HG03045 (cell line): ENCODE data around the gene CORO1C.
A peak's percentile ranks its signal among the peaks of the same experiment; 100 is the strongest.
"Not testable (repeated sequence)": the region's sequence is repeated elsewhere in the genome, so short reads cannot be mapped to it uniquely, and the experiment has no call there.

Source experiments
- ATAC-seq: cut with Tn5 transposase; IDR thresholded peaks from one replicate; pipeline ENCODE4 v1.9.1; 2021; ENCODE audit warnings: mild to moderate bottlenecking, moderate library complexity; ENCODE audit not compliant: unreplicated experiment

Gene CORO1C

DNA sequence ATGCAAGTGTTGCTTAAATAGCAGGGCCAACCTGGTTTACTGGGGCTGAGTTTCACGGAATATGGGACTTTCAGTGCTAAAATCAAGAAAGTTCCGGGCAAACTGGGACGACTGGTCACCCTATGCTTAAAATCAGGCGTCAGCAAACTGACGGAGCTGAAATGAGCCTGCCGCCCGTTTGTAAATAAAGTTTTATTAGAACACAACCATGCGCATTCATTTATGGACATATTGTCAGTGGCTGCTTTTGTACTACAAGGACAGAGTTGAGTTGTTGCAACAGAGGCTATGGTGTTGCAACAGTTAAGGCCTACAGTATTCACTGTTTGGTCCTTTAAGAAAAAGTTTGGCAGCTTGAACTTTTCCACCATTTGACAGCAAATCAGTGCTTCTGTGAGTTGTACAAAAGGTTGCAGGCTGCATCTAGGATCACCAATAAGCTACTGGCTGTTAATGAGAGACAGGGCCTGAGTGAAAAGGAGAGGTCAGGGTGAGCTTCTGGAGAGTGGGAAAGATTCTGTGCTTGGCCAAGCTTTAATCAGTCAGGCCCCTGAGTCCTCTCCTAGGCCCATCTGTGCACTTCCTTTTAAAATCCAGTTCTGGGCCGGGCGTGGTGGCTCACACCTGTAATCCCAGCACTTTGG, 111.0 kb downstream of the CORO1C start:
- no peak for ATAC-seq

DNA sequence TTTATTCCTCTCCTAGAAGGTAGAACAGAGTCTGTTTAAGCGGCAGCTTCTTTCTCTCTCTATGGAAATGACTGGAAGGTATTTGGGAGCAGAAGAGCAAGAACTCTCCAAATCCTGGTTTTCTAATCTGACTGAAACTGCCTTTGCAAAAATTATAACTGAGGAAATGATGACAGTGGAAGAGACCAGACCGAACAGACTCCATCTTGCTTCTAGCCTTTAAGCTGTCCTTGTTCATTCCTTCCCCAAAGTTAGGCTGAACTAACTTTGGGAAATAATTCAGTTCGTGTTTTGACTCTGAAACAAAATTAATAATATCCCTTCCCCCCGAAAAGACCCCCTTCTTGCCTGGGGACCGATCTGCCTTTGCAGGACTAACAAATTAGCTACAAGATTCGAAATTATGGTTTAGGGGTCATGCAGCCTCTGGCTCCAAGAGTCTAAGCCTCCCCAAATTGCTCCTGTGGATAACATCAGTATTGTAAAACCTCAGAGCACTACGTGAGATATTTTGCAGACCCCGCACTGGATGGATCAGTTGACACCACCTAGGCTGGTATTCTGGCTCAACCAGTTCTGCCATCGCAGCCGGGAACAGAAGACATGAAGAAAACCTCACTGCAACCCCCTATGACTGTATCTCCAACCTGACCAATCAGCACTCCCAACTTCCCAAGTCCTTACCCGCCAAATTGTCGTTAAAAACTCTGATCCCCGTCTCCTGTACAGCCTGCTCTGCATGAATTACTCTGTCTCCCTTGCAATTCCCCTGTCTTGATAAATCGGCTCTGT, 111.8 kb downstream of the CORO1C start:
- no peak for ATAC-seq

DNA sequence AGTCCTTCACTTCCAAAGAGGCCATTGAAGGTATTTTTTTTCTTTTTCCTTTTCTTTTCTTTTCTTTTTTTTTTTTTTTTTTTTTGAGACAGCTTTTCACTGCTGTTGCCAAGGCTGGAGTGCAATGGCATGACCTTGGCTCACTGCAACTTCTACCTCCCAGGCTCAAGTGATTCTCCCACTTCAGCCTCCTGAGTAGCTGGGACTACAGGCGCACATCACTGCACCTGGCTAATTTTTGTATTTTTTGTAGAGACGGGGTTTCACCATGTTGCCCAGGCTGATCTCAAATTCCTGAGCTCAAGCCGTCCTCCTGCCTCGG, 112.4 kb downstream of the CORO1C start:
- ATAC-seq = not testable (repeated sequence)

DNA sequence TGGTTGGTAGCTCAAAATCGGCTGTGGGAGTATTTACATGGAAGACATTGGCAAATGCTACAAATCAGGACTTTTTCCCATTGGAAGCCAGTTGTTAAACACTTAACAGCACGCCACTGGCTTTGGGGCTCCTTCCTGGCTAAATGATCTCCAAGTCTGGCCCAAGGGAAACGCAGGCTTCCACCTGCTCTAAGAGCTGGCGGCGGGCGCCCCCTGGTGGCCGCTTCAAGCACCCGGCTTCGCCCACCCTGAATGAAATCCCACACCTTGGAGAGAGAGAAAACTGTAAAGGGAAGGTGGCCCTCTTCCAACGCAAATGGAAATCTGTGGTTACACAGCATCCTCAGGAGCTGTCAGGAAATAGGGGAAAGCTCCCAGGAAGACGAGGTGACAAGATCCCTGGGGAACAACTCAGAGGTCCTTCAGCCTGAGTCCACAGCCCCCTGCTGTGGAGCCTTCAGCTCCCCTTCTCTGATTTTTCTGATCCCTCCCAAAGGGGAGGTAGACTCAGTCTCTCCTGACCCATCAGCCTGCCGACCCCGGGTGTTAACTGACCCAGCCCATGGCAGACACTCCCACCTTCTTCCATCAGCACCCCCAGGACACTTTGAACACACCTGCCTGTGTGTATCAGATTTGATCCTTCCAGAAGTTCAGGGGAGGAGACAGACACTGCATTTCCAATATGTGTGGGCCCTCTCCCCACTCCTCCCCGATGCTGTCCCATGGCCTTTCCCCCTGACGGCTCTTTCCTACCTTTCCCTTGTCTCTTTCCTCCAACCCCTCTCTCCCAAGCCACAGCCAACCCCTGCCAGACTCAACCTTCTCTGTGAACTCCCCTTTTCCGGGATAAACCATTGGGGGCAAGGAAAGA, 113.0 kb downstream of the CORO1C start:
- peak; percentile 40 for ATAC-seq

DNA sequence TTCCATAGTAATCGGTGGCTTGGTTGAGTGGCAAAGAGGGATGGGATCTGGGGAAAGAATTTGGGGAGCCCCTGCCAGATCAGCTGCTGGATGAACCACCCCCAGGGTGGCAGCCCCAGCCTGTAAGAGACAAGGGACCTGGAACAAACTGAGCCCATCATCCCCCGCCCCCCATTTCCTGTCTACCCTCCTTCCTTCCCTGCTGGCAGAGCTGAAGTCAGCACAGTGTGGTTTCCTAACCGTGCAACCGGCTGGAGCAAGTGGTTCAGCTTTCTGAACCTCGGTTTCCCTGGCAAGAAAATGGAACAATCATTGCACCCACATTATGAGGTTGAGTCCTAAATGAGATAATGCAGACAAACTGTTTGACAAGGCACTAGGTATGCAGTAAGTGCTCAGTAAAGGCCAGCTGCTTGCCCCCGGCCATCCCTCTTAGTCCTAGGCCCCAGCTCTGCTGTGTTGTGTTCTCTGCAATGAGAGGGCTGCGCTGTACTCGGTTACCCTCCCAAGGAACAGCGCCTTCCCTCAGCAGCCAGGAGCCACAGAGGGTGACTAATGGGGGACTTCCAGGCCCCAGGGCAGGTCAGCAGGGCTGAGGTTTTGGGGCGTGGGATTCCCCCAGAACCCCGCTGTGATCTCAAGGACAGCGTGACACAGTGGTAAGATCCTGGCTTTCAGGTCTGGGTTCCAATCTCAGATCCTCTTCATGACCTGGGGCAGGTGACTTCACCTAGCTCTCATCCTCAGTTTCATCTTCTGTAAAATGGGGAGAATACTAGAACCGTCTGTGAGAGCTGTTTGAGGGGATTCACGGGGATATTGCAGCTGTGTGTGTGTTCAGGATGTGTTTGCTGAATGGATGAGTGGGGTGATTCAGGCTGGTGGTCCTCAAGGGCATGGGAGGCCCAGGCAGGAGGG, 114.1 kb downstream of the CORO1C start:
- ATAC-seq = peak; percentile 72

DNA sequence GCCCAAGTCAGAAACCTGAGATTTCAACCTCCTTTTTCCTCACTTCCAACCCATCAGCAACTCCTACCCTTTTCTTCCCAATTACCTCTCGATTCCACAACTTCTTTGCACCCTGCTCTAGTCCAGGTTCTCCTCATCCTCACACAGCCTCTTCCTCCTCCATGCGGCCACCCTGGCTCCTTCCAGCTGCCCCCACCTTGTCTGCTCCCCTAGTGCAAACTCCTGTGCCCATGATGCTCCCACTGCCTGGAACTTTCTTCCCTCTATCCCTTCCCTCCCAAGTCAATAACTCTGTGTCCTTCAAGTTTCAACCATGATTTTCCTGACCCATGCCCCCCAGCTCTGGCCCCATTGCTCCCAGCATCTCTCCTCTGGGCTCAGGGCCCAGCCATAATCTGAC, 115.0 kb downstream of the CORO1C start:
- ATAC-seq = no peak

DNA sequence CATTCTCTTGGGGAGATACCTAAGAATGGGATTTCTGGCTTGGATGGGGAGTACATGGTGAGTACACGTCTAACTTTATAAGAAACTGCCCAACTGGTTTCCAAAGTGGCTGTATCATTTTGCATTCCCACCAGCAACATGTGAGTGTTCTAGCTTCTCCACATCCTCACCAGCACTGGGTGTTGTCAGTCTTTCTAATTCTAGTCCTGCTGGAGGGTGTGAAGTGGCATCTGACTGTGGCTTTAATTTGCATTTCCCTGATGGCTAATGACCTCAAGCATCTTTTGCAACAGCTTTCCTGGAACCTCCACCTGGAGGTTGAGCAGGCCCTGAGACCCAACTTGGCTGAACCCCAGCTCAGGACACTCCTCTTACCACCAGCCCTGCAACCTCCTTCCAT, 115.4 kb downstream of the CORO1C start:
- no peak for ATAC-seq

- no peak for ATAC-seq
Observed at GRCh38 chr12:108614639-108615038, 116.7 kb downstream of the CORO1C start.

- ATAC-seq = no peak
Observed at GRCh38 chr12:108614041-108614440, 117.3 kb downstream of the CORO1C start.

DNA sequence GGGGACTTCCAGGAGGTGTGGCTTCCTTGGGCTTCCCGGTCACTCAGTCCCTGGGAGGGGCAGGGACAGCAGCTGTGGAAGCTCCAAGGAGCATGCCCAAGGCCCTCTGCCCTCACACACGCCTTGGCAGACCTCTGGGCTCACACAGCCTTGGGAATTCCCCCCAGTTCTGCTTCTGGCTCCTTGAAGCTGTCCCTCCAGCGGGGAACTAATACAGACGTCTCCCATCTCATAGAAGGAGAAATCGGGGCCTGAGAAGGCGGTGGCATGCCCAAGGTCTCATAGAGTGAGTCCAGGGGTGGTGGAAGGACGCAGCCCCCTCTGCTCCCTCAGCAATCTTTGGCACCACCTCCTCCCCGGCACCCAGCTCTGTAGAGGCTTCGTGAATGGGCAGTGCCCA, 117.8 kb downstream of the CORO1C start:
- ATAC-seq = no peak

- no peak for ATAC-seq
Observed at GRCh38 chr12:108612788-108613282, 118.5 kb downstream of the CORO1C start.

DNA sequence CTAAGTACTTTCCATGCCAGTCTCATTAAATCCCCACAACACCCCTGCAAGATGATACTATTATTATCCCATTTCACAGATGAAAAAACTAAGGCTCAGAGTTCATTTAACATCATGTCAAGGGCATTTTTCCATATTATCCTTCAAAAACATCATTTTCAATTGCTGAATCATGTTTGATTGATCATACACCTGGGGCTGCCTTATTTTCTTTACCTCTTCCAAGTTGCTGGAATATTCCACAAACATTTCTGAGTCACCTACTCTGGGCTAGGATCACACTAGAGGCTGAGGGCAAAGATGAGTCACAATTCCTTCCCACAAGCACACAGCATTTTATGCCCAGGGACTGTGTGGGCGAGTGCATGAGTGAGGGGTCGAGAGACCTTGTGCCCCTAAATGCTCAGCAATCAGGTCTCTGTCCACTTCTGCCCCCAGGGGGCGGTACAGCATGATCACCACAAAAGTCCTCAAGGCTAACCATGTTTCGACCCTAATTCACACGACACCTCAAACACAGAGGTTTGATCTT, 119.4 kb downstream of the CORO1C start:
- ATAC-seq = no peak

DNA sequence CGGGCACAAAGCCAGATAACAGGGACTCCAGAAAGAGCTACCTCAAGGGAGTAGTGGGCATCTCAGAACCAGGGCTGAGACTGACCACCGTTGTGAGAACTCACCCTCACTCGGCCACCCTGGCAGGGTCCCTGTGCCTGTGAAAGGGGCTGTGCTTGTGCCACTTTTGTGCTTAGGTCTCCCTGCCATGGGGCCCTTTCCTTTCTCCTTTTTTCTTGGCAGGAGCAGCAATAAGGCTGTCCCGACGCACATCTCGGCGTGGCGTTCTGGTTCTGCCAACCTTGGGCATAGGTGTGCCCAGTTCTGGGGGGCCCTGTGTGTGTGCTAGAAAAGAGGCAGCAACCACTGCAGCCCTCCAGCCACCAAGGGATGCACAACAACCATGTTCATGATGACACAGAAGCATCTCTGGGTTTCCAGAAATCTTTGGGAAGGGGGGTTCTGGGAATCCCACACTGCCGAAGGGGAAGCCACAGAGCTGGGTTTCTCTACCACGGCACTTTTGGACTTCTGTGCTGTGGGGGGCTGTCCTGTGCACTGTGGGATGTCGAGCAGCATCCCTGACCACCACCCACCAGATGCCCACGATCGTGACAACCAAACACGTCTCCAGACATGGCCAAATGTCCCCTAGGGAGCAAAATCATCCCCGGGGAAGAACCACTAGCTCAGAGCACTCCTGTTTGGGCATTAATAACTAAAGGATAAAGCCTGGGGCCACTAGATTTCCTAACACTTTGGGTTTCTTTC, 120.3 kb downstream of the CORO1C start:
- no peak for ATAC-seq

GRCh38 chr12:108610336-108610815, 120.9 kb downstream of the CORO1C start:
- ATAC-seq = no peak

GRCh38 chr12:108609537-108610335, 121.6 kb downstream of the CORO1C start:
- no peak for ATAC-seq

DNA sequence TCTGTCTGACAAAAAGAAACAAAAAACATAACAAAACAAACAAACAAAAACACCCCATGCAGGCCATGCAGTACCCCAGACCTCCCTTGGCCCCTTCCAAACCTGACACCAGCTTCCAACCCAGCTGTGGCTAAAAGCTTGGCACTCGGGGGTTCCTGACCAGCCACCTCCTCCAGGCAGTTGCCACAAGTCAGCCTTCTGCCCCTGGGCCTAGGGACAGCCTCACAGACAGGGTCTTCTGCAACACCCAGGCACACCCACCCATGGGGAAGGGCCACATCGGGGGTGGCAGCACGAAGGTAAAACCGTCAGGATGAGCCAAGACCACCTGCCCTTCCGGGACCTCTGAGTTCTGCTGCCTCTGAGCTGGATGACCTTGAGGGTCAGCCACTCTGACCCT, 122.7 kb downstream of the CORO1C start:
- no peak for ATAC-seq

DNA sequence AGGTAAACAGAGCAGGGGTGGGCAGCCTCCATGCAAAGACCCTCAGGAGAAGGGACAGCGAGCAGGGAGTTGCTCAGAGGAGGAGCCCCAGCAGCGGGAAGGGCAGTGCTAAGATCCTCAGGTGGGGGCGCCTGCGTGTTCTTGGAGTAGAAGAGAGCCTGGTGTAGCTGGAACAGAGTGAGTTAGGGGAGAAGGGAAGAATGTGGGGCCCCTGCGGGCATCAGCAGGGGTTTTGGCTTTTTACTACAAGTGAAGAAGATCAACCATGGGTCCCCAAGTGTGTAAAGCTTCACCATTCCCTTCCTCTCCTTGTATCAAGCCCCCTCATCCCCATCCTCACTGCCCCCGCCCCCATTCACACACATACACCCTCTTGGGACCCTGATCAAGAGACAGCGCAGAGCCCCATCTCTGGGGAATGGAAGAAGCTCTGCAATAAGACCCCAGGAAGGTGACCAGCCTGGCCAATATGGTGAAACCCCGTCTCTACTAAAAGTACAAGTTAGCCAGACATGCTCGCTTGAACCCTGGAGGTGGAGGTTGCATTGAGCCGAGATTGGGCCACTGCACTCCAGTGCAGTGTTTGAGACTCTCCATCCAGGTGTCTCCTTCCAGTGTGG, 123.2 kb downstream of the CORO1C start:
- no peak for ATAC-seq

DNA sequence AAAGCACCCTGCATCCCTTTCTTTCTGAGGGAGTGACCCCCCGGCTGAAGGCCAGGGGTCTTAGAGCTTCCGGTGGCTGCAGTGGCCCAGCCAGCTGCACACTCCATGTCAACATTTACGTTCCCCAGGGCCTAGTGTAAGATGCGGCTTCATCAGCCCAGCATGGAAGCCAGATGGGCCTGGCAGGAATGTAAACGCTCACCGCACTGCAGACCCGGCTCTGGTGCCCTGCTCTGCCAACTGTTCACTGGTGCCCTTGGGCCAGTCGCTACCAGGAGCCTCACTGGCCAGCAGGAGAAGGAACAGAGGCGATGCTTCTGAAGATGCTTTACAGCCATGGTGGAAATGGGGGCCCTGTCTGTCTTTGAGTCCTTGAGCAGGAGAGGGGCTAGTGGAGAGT, 124.8 kb downstream of the CORO1C start:
- ATAC-seq = no peak
